ELR (cell line): ENCODE data around the gene UBA6.

Experiments used
- DNase-seq: peaks from one replicate; pipeline ENCODE4 v3.0.0-alpha.2; 2015; ENCODE audit warnings: low read depth

The UBA6 gene

GRCh38 chr4:67576059-67576466 is 124.9 kb downstream of the UBA6 start:
- DNase-seq: no peak

GRCh38 chr4:67575232-67576058 is 125.5 kb downstream of the UBA6 start:
- no peak for DNase-seq

- peak; percentile 3 for DNase-seq
Observed at GRCh38 chr4:67573193-67573592, 127.8 kb downstream of the UBA6 start.

GRCh38 chr4:67571975-67572374 is 129.0 kb downstream of the UBA6 start:
- DNase-seq: no peak

GRCh38 chr4:67570537-67570936 is 130.4 kb downstream of the UBA6 start:
- DNase-seq: no peak

GRCh38 chr4:67568820-67569219 is 132.1 kb downstream of the UBA6 start:
- peak; percentile 37 for DNase-seq

- no peak for DNase-seq
Observed at GRCh38 chr4:67566335-67566734, 134.6 kb downstream of the UBA6 start.

- no peak for DNase-seq
Observed at GRCh38 chr4:67565284-67565683, 135.7 kb downstream of the UBA6 start.
